HTR-8/SVneo (cell line): ENCODE data around the gene TENT4A.

Source experiments
- DNase-seq: peaks from one replicate; pipeline ENCODE4 v3.0.0; 2011; ENCODE audit warnings: low spot score, mixed read lengths; ENCODE audit not compliant: insufficient read length
- FAIRE-seq: peaks from 2 replicates; lab custom pipeline; 2011; peaks lifted over from hg19 to GRCh38; lab: Jason Lieb, UNC

TENT4A gene

DNA sequence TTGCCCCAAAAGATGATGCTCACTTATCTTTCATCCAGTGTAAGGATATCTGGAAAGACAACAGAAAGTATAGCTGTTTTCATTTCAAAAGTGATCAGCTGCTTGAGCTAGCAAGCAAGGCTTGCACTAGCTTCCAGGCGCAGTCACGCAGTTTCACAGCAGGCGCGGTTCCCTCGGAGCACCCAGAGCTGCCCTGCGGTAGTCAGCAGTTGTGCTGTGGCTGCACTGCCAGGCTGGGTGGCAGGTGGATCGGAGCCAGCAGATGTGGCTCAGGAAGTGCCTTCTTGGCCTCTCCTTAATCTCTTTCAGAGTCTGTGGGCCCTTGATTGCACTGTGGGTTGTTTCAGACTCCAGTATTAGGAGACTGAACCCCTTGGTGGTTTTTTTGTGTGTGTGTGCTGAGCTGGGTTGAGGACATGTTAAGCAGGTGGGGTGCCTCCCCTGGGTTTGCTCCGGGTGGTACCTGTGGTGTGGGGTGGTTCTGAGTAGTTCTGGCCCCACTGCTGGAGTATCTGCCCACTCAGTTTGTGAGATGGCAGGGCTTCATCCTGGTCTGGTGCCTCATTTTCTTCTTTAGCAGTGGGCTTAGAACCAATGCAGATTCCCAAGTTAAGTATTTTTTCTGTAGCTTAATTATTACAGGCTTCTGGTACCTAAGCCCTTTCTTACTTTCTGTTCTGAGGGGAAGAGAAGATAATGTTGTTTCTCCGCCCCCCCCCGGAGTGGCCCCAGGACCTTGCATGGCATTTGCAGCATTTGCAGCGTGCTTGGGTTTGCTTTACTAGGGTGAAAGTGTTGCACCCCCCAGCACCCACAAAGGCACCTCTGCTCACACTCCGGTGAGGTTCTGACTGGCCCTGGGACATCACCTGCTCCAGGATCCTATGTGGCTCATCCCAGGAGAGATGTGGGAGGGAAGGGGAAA, 16.4 kb downstream of the TENT4A start:
- FAIRE-seq (no peak), DNase-seq (no peak)

- DNase-seq (no peak), FAIRE-seq (no peak)
Observed at GRCh38 chr5:6730407-6730806, 17.2 kb downstream of the TENT4A start.

DNA sequence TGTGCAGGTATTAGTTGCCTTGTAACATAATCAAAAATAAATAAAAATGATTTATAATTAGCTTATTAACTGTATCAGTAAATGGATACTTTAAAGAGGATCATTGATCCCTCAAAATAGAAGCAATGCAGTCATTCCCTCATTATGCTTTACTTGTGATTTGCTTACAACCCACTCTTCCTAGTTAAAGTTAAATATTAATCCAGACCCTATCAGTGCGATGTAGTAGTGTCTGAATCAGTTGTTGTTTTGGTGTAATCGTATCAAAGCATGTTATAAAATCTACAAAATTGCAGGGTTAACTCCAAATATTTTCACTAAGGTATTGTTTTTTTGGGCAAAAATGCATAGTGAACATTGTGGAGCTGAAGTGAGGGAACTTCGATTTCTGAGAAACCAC, 17.6 kb downstream of the TENT4A start:
- DNase-seq (no peak), FAIRE-seq (no peak)

DNA sequence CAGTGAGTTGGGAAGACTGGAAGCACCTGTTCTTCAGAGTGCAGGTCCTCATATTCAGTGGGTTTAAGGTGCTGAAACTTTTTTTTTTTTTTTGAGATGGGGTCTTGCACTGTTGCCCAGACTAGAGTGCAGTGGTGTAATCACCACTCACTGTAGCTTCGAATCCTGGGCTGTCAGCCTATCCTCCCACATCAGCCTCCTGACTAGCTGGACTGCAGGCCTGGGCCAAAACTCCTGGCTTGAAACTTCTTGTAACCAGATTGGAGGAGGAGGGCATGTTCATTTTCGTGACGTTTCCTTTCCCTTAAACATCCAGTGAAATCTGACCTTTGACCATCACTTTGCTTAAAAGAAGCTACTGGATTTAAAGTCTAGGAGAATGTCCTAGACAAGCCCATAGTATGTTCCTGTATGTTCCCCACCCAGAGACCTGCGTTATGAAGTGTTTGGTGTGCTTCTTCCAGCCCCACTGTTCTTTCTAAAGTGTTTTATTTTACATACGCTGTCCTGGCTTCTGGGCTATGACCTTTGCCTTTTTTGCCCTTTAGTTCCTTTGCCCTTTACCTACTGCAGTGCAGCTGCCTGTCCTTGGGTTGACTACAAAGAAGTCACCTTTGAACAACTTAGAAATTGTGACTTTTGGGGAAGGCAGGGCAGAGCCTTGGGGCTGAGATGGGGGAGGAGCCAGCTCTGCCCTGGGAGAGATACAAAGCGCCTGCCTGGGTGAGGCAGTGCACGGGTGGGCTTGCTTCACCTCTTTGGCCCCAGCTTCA, 18.4 kb downstream of the TENT4A start:
- no peak for FAIRE-seq
- no peak for DNase-seq

GRCh38 chr5:6732634-6733410, 19.6 kb downstream of the TENT4A start:
- FAIRE-seq (peak; percentile 74), DNase-seq (peak; percentile 93)

- no peak for DNase-seq
- FAIRE-seq, result no peak
Observed at GRCh38 chr5:6733411-6734242, 20.4 kb downstream of the TENT4A start.

GRCh38 chr5:6734243-6734700, 21.0 kb downstream of the TENT4A start:
- no peak for FAIRE-seq
- DNase-seq, result no peak

GRCh38 chr5:6734781-6735180, 21.5 kb downstream of the TENT4A start:
- FAIRE-seq (no peak), DNase-seq (no peak)

- no peak for DNase-seq
- FAIRE-seq, result no peak
Observed at GRCh38 chr5:6736106-6736505, 22.9 kb downstream of the TENT4A start.

GRCh38 chr5:6736524-6737042, 23.4 kb downstream of the TENT4A start:
- DNase-seq (no peak), FAIRE-seq (no peak)

GRCh38 chr5:6737043-6737941, 24.1 kb downstream of the TENT4A start:
- FAIRE-seq (no peak), DNase-seq (no peak)

DNA sequence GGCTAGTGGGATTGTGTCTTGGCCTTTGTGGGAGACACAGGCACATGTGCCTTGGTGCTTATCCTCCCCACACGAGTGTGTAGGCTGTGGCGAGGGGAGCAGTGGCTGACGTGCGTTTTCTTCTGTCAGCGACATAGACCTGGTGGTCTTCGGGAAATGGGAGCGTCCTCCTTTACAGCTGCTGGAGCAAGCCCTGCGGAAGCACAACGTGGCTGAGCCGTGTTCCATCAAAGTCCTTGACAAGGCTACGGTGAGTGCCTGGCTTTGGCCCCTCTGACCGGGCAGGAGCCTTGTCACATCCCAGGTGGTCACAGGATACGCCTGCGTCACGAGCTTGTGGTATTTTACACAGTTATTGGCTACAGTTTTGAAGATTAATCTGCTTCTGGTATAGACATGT, 26.4 kb downstream of the TENT4A start:
- no peak for DNase-seq
- peak; percentile 46 for FAIRE-seq

- FAIRE-seq (no peak), DNase-seq (no peak)
Observed at GRCh38 chr5:6740586-6741150, 27.4 kb downstream of the TENT4A start.

GRCh38 chr5:6742081-6742758, 29.0 kb downstream of the TENT4A start:
- FAIRE-seq, result no peak
- no peak for DNase-seq

DNA sequence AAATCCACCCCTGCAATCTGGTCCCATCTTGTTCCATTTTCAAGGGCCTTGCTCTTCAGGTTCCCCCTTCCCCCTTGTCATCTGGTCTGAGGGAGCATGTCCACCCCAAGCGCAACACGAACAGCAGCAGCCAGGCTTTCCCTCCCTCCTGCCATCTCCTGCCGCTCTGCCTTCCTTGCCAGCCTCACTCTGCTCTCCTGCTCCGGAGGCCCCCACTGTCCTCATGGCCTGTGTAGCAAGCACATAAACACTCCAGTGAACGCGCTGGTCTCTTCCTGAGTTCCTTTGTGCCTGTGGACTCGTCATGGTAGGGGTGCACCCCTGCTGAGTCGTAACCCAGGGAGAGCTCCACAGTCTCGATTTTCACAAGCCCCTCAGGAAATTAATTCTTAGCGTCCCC, 29.9 kb downstream of the TENT4A start:
- no peak for FAIRE-seq

DNA sequence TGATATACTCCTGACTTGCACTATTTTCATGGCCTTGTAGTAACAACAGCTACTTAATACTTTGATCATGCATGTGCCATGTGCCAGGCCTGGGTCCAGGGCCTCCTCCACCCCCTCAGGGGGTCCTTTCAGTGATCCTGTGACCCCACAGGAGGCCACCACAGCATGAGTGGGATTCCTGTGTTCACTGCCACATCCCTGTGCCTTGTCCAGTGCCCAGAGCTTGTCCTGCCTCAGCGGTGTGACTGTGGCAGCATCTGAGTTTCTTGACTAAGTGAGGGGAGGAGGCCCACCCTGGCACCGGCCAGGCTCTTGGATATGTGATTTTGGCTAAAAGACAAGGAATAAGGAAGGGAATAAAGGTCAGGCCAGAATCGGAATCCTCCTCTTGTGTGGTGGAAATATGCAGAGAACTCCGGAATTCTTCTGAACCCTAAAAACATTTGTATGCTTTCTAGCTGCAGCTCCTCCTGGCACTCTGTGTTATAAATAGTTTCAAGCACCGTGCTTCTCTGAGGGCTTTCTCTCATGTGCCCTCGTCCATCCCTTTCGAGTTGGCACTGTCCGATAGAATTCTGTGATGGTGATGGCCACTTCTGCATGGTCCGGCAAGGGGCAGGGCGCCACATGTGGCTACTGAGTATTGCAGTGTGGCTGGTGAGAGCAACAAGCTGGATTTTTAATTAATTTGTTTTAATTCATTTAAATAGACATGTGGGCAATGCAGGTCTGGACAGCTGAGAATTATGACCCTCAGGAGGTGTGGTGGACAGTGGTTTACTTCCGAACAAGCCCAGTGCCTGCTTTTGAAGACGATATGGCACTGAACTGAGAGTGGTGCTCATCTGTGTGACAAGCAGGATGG, 31.8 kb downstream of the TENT4A start:
- FAIRE-seq (no peak), DNase-seq (no peak)

More for the DNA sequence above, 29.9 kb downstream of the TENT4A start:
- no peak for DNase-seq
